H9 (cell line): Measurements from ENCODE around the gene RHOJ. TPM values are rescaled to one million over a fixed set of nuclear protein-coding genes. Genes with fewer than 3 reads are reported as not detected.

Experiments used
- DNase-seq: peaks from one replicate; pipeline ENCODE4 v3.0.0-alpha.2; 2017
- H2AFZ ChIP-seq: one replicate; pipeline ENCODE4 v1.6.1; 2013; ENCODE audit warnings: mild to moderate bottlenecking, low read length, control low read depth, moderate library complexity
- H2AK5ac ChIP-seq: 2 replicates; pipeline ENCODE4 v1.6.1; 2013; ENCODE audit warnings: low read length, control low read depth, mixed read lengths; ENCODE audit not compliant: insufficient read length
- H2BK120ac ChIP-seq: one replicate; pipeline ENCODE4 v1.6.1; 2013; ENCODE audit warnings: low read depth, mild to moderate bottlenecking, low read length, control low read depth, inconsistent platforms; ENCODE audit not compliant: poor library complexity, severe bottlenecking
- H2BK12ac ChIP-seq: 2 replicates; pipeline ENCODE4 v1.6.1; 2013; ENCODE audit warnings: low read length, control low read depth, mixed read lengths, low read depth; ENCODE audit not compliant: insufficient read length
- H2BK15ac ChIP-seq: 2 replicates; pipeline ENCODE4 v1.6.1; 2013; ENCODE audit warnings: low read depth, low read length, control low read depth
- H2BK20ac ChIP-seq: one replicate; pipeline ENCODE4 v1.6.1; 2013; ENCODE audit warnings: low read depth, mild to moderate bottlenecking, low read length, control low read depth, inconsistent platforms; ENCODE audit not compliant: poor library complexity, severe bottlenecking
- H2BK5ac ChIP-seq: 2 replicates; pipeline ENCODE4 v1.6.1; 2013; ENCODE audit warnings: low read length, control low read depth, mixed read lengths; ENCODE audit not compliant: insufficient read length
- H3K14ac ChIP-seq: 2 replicates; pipeline ENCODE4 v1.6.1; 2013; ENCODE audit warnings: low read length, control low read depth; ENCODE audit not compliant: insufficient read depth
- H3K18ac ChIP-seq: 2 replicates; pipeline ENCODE4 v1.6.1; 2013; ENCODE audit warnings: low read depth, mild to moderate bottlenecking, mixed read lengths, low read length, control low read depth; ENCODE audit not compliant: insufficient read length
- H3K23ac ChIP-seq: 2 replicates; pipeline ENCODE4 v1.6.1; 2013; ENCODE audit warnings: low read length, control low read depth, mixed read lengths, low read depth; ENCODE audit not compliant: insufficient read length
- H3K23me2 ChIP-seq: 2 replicates; pipeline ENCODE4 v1.6.1; 2013; ENCODE audit warnings: low read depth, mild to moderate bottlenecking, mixed read lengths, low read length, control low read depth; ENCODE audit not compliant: insufficient read length, poor library complexity, severe bottlenecking
- H3K27ac ChIP-seq: 2 replicates; pipeline ENCODE4 v1.5.1; 2013; ENCODE audit warnings: low read length, control low read depth, mixed read lengths, low read depth; ENCODE audit not compliant: insufficient read length
- H3K27me3 ChIP-seq: 2 replicates; pipeline ENCODE4 v1.6.1; 2013; ENCODE audit warnings: low read length, control low read depth, inconsistent platforms; ENCODE audit not compliant: insufficient read depth
- H3K4ac ChIP-seq: 2 replicates; pipeline ENCODE4 v1.6.1; 2013; ENCODE audit warnings: low read depth, mild to moderate bottlenecking, control low read depth, inconsistent platforms, low read length, moderate library complexity
- H3K4me1 ChIP-seq: 2 replicates; pipeline ENCODE4 v1.6.1; 2013; ENCODE audit warnings: low read length, control low read depth, inconsistent platforms; ENCODE audit not compliant: insufficient read depth
- H3K4me2 ChIP-seq: 2 replicates; pipeline ENCODE4 v1.6.1; 2013; ENCODE audit warnings: low read length, control low read depth, mixed read lengths; ENCODE audit not compliant: insufficient read length, insufficient read depth
- H3K56ac ChIP-seq: 2 replicates; pipeline ENCODE4 v1.6.1; 2013; ENCODE audit warnings: low read depth, mild to moderate bottlenecking, mixed read lengths, low read length, control low read depth; ENCODE audit not compliant: insufficient read length
- H3K79me1 ChIP-seq: 2 replicates; pipeline ENCODE4 v1.6.1; 2013; ENCODE audit warnings: low read depth, mild to moderate bottlenecking, moderate library complexity, low read length, control low read depth, inconsistent platforms; ENCODE audit not compliant: insufficient read depth, poor library complexity, severe bottlenecking
- H3K79me2 ChIP-seq: 2 replicates; pipeline ENCODE4 v1.6.1; 2013; ENCODE audit warnings: low read length, control low read depth, inconsistent platforms; ENCODE audit not compliant: insufficient read depth
- H3K9ac ChIP-seq: 2 replicates; pipeline ENCODE4 v1.6.1; 2013; ENCODE audit warnings: low read length, control low read depth, mixed read lengths; ENCODE audit not compliant: insufficient read length; ENCODE audit errors: extremely low read depth
- H3K9me3 ChIP-seq: one replicate; pipeline ENCODE4 v1.6.1; 2013; ENCODE audit warnings: low read depth, low read length, inconsistent platforms; ENCODE audit not compliant: control insufficient read depth
- H3T11ph ChIP-seq: one replicate; pipeline ENCODE4 v1.6.1; 2013; ENCODE audit warnings: mild to moderate bottlenecking, low read length, control low read depth, inconsistent platforms
- H4K20me1 ChIP-seq: one replicate; pipeline ENCODE4 v1.6.1; 2013; ENCODE audit not compliant: control insufficient read depth, insufficient read length, insufficient read depth
- H4K5ac ChIP-seq: 2 replicates; pipeline ENCODE4 v1.6.1; 2013; ENCODE audit warnings: low read depth, mild to moderate bottlenecking, mixed read lengths, low read length, control low read depth; ENCODE audit not compliant: insufficient read length
- H4K8ac ChIP-seq: replicated peaks from 2 replicates; pipeline ENCODE4 v1.6.1; 2013; ENCODE audit warnings: low read length, control low read depth, mixed read lengths, low read depth; ENCODE audit not compliant: insufficient read length
- H4K91ac ChIP-seq: 2 replicates; pipeline ENCODE4 v1.6.1; 2013; ENCODE audit warnings: low read depth, mild to moderate bottlenecking, moderate library complexity, mixed read lengths, low read length, control low read depth; ENCODE audit not compliant: insufficient read length
- H3K27ac Mint-ChIP-seq, 3 experiments: 2 replicates in 2 of 3; 3 replicates in 1 of 3; pipeline ENCODE4 v1.8.0; 2020 to 2021; ENCODE audit warnings: mixed read lengths in 3 of 3, mild to moderate bottlenecking in 1 of 3, moderate library complexity in 1 of 3
- H3K27me3 Mint-ChIP-seq: 2 replicates; pipeline ENCODE4 v1.8.0; 2021; ENCODE audit warnings: low read depth, mild to moderate bottlenecking, moderate library complexity, mixed read lengths
- H3K36me3 Mint-ChIP-seq, 3 experiments: 2 replicates in 2 of 3; 3 replicates in 1 of 3; pipeline ENCODE4 v1.8.0; 2020 to 2021; ENCODE audit warnings: low read depth in 3 of 3, mixed read lengths in 3 of 3; ENCODE audit not compliant: insufficient read depth in 1 of 3
- H3K4me1 Mint-ChIP-seq, 2 experiments: 2 replicates each; pipeline ENCODE4 v1.8.0; 2020; ENCODE audit warnings: mixed read lengths in 2 of 2
- H3K4me3 Mint-ChIP-seq, 2 experiments: 2 replicates in 1 of 2; 3 replicates in 1 of 2; pipeline ENCODE4 v1.8.0; 2020 to 2021; ENCODE audit warnings: mild to moderate bottlenecking in 2 of 2, mixed read lengths in 2 of 2, moderate library complexity in 1 of 2
- H3K9me3 Mint-ChIP-seq, 2 experiments: 2 replicates in 1 of 2; 3 replicates in 1 of 2; pipeline ENCODE4 v1.8.0; 2020; ENCODE audit warnings: mild to moderate bottlenecking in 2 of 2, mixed read lengths in 2 of 2, moderate library complexity in 1 of 2
- CTCF ChIP-seq: fragments of 200-600 bp; sonication (generic); conservative IDR thresholded peaks from 3 replicates; pipeline ENCODE4 v1.8.0; 2021; ENCODE audit warnings: antibody characterized with exemption, mild to moderate bottlenecking
- WGBS: extraction: QIAGEN DNeasy Blood & Tissue Kit; methylation state at CpG from one replicate; pipeline ENCODE4 v1.1.7; 2013; ENCODE audit warnings: missing lambda C conversion rate, low lambda C conversion rate, mixed read lengths; ENCODE audit not compliant: insufficient read length; ENCODE audit errors: extremely low coverage; 5-methylcytosine and 5-hydroxymethylcytosine counted together
- total RNA-seq: library from RNA; stranded (reverse); gene quantifications from 2 replicates; pipeline ENCODE4 v1.2.1, GENCODE V29; 2021

Gene RHOJ
- total RNA-seq, 1 experiment from 2014 or later = not detected

DNA sequence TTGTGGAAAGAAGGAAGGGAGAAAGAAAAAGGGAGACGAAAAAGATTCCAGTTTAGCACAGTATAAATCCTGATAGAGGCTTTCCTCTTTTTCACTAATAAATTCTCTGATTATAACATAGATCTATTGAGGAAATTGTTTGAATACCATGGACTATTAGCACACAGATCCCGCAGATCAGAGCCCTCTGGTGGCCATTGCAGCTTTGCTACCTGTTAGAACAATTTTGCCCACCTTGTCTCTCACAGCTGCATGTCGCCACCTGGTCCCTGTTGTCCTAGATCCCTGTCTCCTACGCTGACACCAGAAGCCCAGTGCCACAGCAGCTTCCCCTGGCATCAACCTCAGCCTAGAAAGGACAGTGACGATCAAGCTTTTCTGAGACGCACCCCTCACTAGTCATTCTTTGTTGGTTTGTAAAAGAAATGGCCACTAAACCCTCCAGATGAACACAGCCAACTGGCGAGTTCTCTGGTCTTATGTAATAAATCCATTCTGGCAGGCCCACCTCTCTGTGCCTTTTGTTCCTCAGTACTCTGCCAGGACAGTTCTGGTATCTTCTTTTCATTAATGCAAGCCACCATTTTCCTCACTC, 104.6 kb downstream of the RHOJ start:
- H3K9ac ChIP-seq = no peak overlapping the region
- no peak overlapping the region for H3K23ac ChIP-seq
- no peak overlapping the region for H3K27ac ChIP-seq
- no peak overlapping the region for H3K18ac ChIP-seq
- H3K4me1 ChIP-seq = no peaks in the 10 kb centered on the region
- no peaks in the 10 kb centered on the region for H3K79me1 ChIP-seq
- Mint-ChIP-seq H3K4me1 (peaks cover 12 to 15% of the 10 kb centered on the region in 2 experiments), H3K9me3 (no peaks in the 10 kb centered on the region), H3K36me3 (no peaks in the 10 kb centered on the region), H3K4me3 (no peak overlapping the region), H3K27ac (no peak overlapping the region), H3K27me3 (no peaks in the 10 kb centered on the region)
- H4K8ac ChIP-seq = no peak overlapping the region
- H4K5ac ChIP-seq = no peak overlapping the region
- no peak overlapping the region for H2BK20ac ChIP-seq
- H3K79me2 ChIP-seq = no peaks in the 10 kb centered on the region
- H2BK15ac ChIP-seq = no peak overlapping the region
- no CpG with 5 or more reads among the region's 7 CpGs for WGBS
- no peak overlapping the region for H2BK120ac ChIP-seq
- no peak overlapping the region for H3T11ph ChIP-seq
- no peaks in the 10 kb centered on the region for H3K9me3 ChIP-seq
- no peak overlapping the region for H3K14ac ChIP-seq
- no peaks in the 10 kb centered on the region for H3K27me3 ChIP-seq
- no peak overlapping the region for H3K4me2 ChIP-seq
- no peak overlapping the region for H4K91ac ChIP-seq
- H3K4ac ChIP-seq = no peak overlapping the region
- no peak overlapping the region for H2AFZ ChIP-seq
- DNase-seq = peak; percentile 80
- H2AK5ac ChIP-seq = no peak overlapping the region
- H2BK5ac ChIP-seq = no peak overlapping the region
- peak; percentile 91 for TF ChIP-seq CTCF
- H3K56ac ChIP-seq = no peak overlapping the region
- H2BK12ac ChIP-seq = no peak overlapping the region
- no peaks in the 10 kb centered on the region for H4K20me1 ChIP-seq
- no peaks in the 10 kb centered on the region for H3K23me2 ChIP-seq
